HL-60 (cell line): ENCODE measurements around the gene FSCN2.

ENCODE experiments used
- DNase-seq, 2 experiments: peaks; one replicate each; pipeline ENCODE4 v3.0.0-alpha.2; 2010 to 2020; ENCODE audit warnings: low read depth in 1 of 2, low spot score in 1 of 2
- H3K27ac ChIP-seq: fragments of 250-450 bp; sonication (Bioruptor Pico); replicated peaks from 2 replicates; pipeline ENCODE4 v1.5.1; 2020; ENCODE audit warnings: mild to moderate bottlenecking, moderate library complexity
- H3K27me3 ChIP-seq: fragments of 250-450 bp; sonication (Bioruptor Pico); 2 replicates; pipeline ENCODE4 v1.5.1; 2021; ENCODE audit warnings: mild to moderate bottlenecking, moderate library complexity; ENCODE audit not compliant: insufficient read depth, poor library complexity, severe bottlenecking
- H3K4me3 ChIP-seq: replicated peaks from 2 replicates; pipeline ENCODE4 v1.5.1; 2011; ENCODE audit warnings: mild to moderate bottlenecking, control low read depth, low read length; ENCODE audit not compliant: insufficient read depth
- GABPA ChIP-seq: IDR thresholded peaks from 2 replicates; pipeline ENCODE4 v1.6.1; 2012; ENCODE audit warnings: low read depth
- POLR2AphosphoS5 ChIP-seq: IDR thresholded peaks from 2 replicates; pipeline ENCODE4 v1.6.1; 2012; ENCODE audit warnings: low read depth
- REST ChIP-seq: IDR thresholded peaks from 2 replicates; pipeline ENCODE4 v1.6.1; 2012; ENCODE audit warnings: low read depth; ENCODE audit not compliant: insufficient replicate concordance
- SPI1 ChIP-seq: IDR thresholded peaks from 2 replicates; pipeline ENCODE4 v1.6.1; 2012; ENCODE audit warnings: low read depth, mild to moderate bottlenecking, borderline replicate concordance
- TF ChIP-seq, protein P1 (sequence below): IDR thresholded peaks from one replicate; pipeline ENCODE4 v1.5.1; 2011; ENCODE audit warnings: low read length, control low read depth, inconsistent platforms; ENCODE audit not compliant: insufficient read depth

Gene FSCN2

GRCh38 chr17:81569986-81570514 lies 41.9 kb downstream of the FSCN2 start:
- no peak overlapping the region for H3K27ac ChIP-seq
- no peak for DNase-seq
- no peaks in the 10 kb centered on the region for H3K27me3 ChIP-seq
- TF ChIP-seq POLR2AphosphoS5 (no peak), GABPA (no peak), SPI1 (no peak), REST (no peak)
- TF ChIP-seq, protein P1, sequence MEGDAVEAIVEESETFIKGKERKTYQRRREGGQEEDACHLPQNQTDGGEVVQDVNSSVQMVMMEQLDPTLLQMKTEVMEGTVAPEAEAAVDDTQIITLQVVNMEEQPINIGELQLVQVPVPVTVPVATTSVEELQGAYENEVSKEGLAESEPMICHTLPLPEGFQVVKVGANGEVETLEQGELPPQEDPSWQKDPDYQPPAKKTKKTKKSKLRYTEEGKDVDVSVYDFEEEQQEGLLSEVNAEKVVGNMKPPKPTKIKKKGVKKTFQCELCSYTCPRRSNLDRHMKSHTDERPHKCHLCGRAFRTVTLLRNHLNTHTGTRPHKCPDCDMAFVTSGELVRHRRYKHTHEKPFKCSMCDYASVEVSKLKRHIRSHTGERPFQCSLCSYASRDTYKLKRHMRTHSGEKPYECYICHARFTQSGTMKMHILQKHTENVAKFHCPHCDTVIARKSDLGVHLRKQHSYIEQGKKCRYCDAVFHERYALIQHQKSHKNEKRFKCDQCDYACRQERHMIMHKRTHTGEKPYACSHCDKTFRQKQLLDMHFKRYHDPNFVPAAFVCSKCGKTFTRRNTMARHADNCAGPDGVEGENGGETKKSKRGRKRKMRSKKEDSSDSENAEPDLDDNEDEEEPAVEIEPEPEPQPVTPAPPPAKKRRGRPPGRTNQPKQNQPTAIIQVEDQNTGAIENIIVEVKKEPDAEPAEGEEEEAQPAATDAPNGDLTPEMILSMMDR = no peak
- H3K4me3 ChIP-seq = no peak overlapping the region

GRCh38 chr17:81570964-81571363 lies 42.8 kb downstream of the FSCN2 start:
- TF ChIP-seq, protein P1 = no peak
- TF ChIP-seq REST (no peak), GABPA (no peak), SPI1 (no peak), POLR2AphosphoS5 (no peak)
- H3K27me3 ChIP-seq = no peaks in the 10 kb centered on the region
- H3K4me3 ChIP-seq = no peak overlapping the region
- no peak for DNase-seq
- H3K27ac ChIP-seq = no peak overlapping the region

- H3K27ac ChIP-seq = no peak overlapping the region
- no peak overlapping the region for H3K4me3 ChIP-seq
- TF ChIP-seq REST (no peak), GABPA (no peak), POLR2AphosphoS5 (no peak), SPI1 (no peak)
- TF ChIP-seq, protein P1 = no peak
- H3K27me3 ChIP-seq = no peaks in the 10 kb centered on the region
- no peak for DNase-seq
These were observed 44.5 kb downstream of the FSCN2 start for GRCh38 chr17:81572563-81573168.
